RWPE1 (cell line): ENCODE data around the gene NCKAP5.

Experiments used
- CTCF ChIA-PET: fragments of 350-600 bp; sonication (Branson Sonifier 250); formaldehyde crosslinking; extraction: SDS; loops from one replicate; lab custom pipeline; 2021; lab: Yijun Ruan, JAX
- POLR2A ChIA-PET: fragments of 400-600 bp; formaldehyde crosslinking; extraction: SDS; loops from one replicate; lab custom pipeline; 2020; ENCODE audit warnings: antibody characterized with exemption; ENCODE audit not compliant: low non-redundant PET; lab: Yijun Ruan, JAX
- DNase-seq: peaks from one replicate; pipeline ENCODE4 v3.0.0; 2012; ENCODE audit warnings: low spot score
- H3K27ac ChIP-seq: fragments of 450-650 bp; 2 replicates; pipeline ENCODE4 v1.5.1; 2017
- TF ChIP-seq, protein P1 (sequence below): fragments of 450-650 bp; conservative IDR thresholded peaks from 2 replicates; pipeline ENCODE4 v1.5.1; 2017; ENCODE audit warnings: low read depth, mild to moderate bottlenecking

The NCKAP5 gene

DNA sequence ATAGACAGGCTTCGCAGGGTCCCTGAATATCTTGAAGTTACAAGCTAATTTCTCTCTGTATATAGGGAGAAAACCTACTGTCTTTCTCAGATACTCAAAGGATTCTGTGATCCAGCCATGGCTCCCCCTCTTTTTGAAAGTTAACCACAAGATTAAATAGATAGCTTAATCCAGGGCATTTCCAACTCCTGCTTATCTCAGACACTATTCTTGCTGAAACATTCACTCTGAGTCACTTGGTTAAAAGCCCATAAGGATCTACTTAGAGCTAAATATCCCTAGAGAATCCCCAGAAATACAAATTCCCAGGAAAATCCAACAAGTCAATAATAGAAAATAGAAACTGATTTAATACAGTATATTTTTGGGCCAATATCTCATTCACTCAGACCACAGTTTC lies 719.1 kb downstream of the NCKAP5 start:
- ChIA-PET CTCF (no interaction called here), POLR2A (no interaction called here)
- TF ChIP-seq, protein P1, sequence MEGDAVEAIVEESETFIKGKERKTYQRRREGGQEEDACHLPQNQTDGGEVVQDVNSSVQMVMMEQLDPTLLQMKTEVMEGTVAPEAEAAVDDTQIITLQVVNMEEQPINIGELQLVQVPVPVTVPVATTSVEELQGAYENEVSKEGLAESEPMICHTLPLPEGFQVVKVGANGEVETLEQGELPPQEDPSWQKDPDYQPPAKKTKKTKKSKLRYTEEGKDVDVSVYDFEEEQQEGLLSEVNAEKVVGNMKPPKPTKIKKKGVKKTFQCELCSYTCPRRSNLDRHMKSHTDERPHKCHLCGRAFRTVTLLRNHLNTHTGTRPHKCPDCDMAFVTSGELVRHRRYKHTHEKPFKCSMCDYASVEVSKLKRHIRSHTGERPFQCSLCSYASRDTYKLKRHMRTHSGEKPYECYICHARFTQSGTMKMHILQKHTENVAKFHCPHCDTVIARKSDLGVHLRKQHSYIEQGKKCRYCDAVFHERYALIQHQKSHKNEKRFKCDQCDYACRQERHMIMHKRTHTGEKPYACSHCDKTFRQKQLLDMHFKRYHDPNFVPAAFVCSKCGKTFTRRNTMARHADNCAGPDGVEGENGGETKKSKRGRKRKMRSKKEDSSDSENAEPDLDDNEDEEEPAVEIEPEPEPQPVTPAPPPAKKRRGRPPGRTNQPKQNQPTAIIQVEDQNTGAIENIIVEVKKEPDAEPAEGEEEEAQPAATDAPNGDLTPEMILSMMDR = no peak
- no peak for DNase-seq
- H3K27ac ChIP-seq = no peak overlapping the region

GRCh38 chr2:132845339-132845738 lies 722.9 kb downstream of the NCKAP5 start:
- TF ChIP-seq, protein P1 = no peak
- H3K27ac ChIP-seq = no peak overlapping the region
- DNase-seq = no peak
- ChIA-PET POLR2A (no interaction called here), CTCF (no interaction called here)

DNA sequence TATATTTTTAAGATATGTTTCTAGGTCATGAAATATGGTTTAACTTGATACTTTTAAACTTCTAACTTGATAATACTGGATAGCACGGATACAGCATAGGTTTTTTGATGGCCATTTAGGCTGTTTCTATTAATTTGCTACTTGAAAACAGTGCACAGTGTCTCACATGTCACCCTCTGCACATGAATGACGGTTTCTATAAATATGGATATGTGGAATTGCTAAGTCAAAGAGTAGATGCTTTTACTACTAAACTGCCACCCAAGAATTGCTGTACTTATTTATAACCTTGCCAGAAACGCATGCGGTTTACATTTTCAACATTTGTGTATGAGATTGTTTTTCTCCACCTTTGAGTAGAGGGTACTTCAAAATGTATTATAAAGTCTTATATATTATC lies 723.7 kb downstream of the NCKAP5 start:
- TF ChIP-seq, protein P1 = no peak
- CTCF ChIA-PET = no interaction called here
- DNase-seq = no peak
- no peak overlapping the region for H3K27ac ChIP-seq
- POLR2A ChIA-PET = no interaction called here

- DNase-seq = no peak
- H3K27ac ChIP-seq = no peak overlapping the region
- CTCF ChIA-PET = no interaction called here
- TF ChIP-seq, protein P1 = no peak
- POLR2A ChIA-PET = no interaction called here
Measured at GRCh38 chr2:132837769-132838168, 730.5 kb downstream of the NCKAP5 start.

DNA sequence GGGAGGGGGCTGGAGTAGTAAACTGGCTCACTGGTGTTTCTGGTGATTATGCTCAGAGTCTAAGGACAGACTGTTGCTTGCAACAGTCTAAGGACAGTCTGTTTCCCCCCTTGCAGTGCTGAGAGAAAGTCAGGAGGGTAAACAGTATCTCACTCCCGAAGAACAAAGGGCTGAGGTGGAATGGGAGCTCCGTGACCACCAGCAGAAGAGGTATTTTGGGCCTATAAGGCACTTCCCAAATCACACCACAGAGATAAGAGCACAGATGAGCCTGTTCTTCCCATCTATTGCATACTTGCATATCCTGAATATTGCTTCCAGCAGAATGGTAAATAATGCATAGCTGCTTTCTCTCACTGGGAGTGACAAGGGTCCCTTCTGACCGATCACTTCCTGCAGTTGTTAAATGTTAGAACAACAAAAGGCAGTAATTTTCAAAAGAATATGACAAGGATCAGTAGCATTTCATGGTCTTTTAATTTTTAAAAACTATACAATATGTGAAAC lies 737.9 kb downstream of the NCKAP5 start:
- no peak for DNase-seq
- ChIA-PET POLR2A (no interaction called here), CTCF (no interaction called here)
- no peak overlapping the region for H3K27ac ChIP-seq
- TF ChIP-seq, protein P1 = no peak

- TF ChIP-seq, protein P1 = no peak
- ChIA-PET POLR2A (no interaction called here), CTCF (no interaction called here)
Measured at GRCh38 chr2:132825601-132826000, 742.7 kb downstream of the NCKAP5 start.

More at GRCh38 chr2:132825601-132826000, 742.7 kb downstream of the NCKAP5 start:
- DNase-seq = no peak
- H3K27ac ChIP-seq = no peak overlapping the region
